RPMI8226 (cell line): ENCODE measurements around the gene NRG3.

Experiments
- DNase-seq: peaks from one replicate; pipeline ENCODE4 v3.0.0-alpha.2; 2015

NRG3 gene

DNA sequence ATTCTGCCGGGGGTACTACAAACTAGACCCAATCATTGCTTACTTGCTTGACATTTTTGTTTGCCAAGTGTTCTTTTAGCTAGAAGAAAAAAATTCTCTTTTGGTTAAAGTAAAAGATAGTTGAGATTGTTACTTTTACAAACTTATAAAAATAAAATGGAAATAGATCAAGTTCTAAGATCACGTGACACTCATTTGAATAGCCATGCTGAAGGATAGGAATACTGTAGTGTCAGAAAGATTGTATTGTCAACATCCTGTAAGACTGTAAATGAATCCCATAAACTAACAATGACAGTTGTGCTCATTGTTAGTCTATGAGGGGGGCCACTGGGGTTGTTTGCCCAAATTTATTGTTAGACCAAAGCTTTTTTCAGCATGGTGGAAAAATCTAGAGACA lies 10.5 kb downstream of the NRG3 start:
- DNase-seq, result no peak

DNA sequence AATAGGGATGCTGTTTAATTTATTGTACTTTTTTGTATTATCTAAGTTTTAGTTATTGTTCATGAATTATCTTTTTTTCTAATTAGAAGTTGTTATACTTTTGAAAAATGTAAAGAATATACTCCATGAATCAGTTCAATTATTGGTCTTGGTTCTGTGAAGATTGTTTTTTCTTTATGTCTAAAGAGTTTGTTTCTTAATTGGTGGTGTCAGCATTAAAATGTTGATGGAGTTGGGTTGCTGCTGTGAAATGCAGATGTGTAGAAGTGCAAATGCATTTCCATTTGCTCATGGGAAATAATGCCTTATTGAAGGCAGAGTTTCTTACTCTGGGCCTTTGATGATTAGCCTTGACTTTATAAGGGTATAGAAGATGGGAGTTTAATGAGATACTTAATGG lies 11.9 kb downstream of the NRG3 start:
- no peak for DNase-seq

DNA sequence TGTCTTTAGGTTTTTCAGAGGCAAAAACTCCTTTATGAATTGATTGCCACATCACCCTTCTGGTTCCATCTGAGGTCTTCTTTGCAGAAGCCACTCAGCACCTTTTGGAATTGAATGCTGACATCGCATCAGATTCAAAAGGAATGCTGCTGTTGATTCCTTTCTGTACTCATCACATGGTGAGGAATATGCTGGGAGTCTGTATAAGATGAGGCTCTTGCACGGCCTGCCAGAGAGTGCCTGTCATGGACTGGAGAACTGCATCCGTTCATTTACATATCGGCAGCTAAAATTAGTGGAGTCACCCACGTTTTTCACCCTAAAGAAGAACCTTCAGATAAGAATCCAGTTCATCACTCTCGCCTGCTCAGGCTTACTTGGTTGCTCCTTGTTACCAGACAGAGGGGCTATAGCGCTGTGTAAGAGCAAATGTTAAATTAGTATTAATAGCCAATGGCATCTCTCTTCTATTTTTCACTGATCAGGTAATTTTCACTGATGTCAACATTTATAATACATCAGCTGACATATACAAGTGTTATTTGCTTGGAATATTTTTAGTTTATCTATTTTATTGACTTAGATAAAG lies 14.3 kb downstream of the NRG3 start:
- no peak for DNase-seq

DNA sequence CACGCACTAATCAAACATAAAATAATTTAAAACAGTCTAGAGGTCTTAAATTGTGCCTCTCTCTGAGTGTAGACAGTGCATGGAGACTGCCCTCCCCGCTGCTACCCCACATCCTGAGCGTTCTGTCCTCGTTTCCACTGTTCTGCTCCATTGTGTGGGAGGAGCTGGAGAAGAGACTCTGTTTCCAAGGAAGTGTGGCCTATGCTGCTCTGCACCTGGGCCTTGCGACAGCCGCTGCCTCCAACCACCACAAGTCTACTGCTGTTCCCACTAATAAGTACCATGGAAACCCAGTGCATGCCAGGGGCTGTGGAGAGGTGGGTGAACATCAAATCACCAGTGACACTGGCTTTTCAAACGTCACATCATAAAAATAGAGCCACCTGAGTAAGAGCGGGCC lies 19.6 kb downstream of the NRG3 start:
- no peak for DNase-seq

DNA sequence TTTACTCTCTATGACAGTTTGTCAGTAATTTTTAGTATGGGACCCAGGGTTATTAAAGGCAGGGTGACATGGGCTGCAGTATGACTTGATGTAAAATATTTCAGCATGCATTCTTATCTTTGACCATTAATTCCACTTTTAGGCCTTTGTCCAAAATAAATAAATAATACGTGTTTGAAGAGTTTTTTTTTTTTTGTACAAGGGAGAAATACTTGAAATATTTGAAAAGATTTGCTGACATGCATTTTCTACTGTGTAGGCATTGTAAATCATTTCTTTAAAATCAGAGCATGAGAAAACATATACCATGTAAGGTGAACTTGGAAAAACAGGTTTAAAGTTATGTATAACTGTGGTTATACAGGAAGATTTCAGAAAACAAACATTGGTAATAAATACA lies 23.5 kb downstream of the NRG3 start:
- no peak for DNase-seq

DNA sequence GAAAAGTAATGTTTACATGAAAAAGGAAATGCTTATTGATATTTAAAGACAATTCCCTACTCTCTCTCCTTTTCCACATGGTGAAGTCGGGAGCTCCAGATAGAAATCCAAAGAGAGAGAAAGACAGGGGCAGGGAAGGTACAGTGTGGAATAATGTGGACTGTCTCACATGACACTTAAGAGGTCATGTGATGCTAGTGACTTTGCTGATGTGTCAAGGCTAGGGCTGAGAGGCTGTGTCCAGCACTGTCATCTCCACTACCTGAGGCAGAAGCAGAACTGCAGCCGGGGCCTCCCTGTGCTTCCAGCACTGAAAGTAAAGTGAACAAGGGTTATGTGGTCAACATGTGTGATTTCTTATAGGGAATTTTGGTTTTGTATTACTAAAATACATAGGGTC lies 26.0 kb downstream of the NRG3 start:
- DNase-seq, result no peak

DNA sequence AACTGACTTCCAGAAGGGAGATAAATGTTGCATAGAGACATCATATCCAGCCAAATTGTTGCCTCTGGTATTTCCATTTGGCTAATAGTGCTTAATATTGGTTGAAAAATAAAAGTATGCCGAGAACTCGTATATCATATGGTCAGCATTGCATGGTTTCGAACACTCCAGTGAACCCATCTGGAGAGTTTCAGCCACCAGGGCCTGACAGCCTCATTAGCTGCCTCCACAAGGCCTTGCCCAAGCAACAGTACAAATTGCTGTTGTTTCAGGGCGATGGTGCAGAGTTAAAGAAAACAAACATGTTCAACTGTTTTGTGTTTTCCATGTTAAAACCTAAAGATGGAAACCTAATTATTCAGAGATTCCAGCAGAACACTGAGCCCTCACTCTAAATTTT lies 28.5 kb downstream of the NRG3 start:
- no peak for DNase-seq

DNA sequence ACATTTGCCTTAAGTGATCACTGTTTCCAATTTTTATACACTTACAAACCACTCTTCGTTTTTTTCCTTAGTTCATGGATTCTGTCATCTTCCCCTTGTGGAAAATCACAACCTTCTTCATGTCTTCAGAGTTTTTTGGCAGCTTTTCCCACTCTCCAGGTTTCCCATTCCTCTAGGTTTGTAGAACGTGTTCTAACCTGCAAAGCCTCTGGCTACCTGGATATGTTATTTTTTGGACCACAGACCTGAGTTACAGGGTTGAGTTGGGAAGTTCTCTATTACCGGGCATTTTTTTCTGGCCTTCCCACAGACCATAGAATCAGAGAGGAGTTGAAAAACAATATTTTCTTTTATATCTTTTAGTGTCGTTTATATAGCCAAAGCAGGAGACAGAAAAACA lies 30.2 kb downstream of the NRG3 start:
- DNase-seq, result no peak

DNA sequence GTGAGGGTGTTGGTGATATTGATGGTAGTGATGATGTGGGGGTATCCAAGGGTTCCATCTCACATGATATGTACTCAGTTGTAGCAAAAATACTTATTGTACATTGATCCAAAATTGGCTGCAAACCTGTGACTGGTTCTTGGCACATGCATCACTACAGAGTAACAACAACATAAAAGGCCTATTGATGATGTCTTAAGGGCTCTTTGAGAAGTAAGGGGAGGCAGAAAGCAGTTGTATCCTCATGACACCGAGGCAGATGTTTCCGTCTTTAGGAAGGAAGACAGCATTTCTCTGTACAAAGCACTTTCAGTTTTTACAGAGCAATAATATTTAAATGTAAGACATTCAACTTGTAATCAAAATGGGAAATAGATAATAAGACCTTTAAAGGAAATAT lies 34.5 kb downstream of the NRG3 start:
- no peak for DNase-seq

DNA sequence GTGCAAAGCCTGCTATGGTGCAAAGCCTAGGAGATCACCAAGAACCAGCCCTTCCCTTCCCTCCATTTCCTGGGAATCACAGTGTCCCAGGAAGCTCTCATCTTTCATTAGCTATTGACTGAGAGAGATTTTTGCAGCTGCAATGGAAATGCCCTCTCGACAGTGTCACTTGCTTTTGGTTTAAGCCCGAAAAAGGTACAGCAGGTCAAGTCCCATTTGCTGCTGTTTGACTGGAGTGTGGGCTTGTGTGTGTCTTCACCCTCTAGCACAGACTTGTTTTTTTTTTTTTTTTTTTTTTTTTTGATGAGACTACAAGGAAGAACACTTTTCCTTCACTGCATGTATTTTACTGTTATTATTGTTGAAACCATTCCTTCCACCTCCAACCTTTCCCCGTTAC lies 36.3 kb downstream of the NRG3 start:
- no peak for DNase-seq

DNA sequence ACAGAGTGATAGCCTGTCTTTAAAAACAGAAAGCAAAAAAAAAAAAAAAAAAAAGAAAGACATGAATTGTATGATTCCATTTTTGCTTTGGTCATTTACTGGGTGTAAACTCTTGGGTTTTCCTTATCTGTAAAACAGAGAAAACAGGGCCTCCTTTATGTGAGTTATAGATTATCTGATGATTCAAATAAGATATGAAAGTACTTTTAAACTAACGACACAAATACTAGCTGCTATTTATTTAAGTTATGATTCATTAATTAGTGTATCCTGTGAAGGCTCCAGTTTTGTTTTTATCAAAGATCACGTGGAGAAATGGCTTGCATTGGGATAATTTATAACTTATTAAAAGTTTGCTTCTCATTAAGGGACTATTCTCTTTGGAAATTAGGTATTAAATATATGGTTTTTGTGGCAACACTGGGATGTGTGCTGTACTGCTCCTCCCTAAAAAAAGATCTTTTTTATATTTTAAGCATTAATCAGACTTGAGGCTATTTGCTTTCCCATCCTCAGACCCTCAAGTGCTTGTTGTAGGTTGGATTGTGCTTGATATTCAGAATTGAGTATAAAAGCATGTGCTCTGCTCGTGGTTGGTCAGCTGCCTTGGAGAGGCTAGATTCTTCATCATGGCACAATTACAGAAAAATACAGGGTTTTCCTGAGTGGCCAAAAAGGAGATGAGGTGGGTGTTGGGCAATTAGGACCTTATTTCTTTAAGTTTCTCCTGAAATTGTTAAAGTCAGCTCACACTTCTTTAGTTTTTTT lies 39.9 kb downstream of the NRG3 start:
- no peak for DNase-seq

DNA sequence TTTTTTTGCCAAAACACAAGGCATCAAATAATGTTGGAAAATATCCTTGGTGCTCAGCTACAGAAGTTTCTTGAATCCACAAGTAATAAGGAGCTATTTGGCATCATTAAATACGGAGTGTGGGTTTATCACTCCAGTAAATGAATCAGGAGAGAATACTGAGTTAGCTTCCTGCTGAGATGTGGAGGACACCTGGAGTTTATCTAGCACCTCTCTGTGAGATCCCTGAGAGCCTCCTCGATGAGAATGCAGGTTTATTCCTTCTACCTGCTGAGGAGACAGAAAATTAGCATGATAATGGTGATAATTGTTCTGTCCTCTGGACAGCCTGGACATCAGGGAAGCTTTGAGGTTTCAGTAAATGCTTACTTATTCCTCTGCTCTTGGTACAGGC lies 40.5 kb downstream of the NRG3 start:
- DNase-seq, result no peak

DNA sequence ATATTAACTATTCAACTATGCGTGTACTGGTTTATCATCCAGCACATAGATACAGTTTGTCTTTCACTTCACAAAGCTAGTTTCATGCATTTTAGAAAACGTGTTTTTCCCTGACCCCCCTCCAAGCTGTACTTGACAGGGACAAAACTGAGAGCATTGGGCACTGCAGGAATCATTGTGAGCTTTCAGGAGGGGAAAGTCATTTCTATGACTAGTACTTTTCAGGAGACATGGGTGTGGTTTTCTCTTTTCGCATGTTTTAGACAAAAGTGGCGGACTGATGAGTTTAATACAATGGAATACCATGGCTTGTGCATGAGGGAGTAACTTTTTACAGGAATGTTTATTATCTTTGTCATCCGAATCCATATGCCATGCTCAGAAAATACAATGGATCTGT lies 42.7 kb downstream of the NRG3 start:
- DNase-seq, result no peak

DNA sequence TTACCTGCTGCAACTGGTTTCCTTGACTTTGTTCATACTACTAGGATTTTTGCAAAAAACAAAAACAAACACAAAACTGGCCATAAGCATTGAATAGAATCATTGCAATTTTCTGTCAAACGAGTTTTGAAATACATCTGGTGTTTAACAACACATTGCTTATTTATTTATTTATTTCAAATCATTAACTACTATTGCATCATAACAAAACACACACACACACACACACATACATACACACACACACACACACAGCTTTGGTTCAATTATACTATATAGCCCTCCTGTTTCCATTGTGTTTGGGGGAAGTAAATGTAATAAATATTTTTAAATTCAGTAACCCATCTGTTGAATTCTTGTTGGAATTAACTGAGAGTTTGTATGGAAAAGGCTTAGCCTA lies 43.8 kb downstream of the NRG3 start:
- no peak for DNase-seq

DNA sequence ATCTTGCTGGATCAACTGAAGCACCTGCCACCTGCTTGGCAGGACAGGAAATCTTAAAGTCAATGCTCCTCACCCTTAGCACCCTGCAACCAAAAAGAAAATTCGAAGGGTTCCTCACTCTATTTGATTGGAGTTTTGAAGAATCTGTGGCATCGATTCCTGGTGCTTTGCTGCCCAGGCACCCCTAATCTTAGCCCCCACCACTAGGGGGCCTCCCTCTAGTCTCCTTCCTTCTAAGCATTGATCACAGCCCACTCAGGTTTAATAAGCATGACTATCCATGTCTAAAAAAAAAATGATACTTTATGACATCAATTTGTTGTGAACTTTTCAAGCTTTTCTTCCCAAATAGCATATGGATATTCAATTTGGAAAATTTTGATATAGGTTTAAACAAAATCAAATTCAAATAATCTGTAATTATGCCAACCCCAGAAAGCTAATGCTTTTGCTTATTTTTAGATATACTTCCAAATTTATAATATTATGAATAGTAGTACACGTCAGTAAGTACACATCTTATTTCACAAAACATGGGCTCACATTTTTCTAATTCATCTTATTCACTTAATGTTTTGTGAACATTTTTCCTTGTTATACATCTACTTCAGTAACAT lies 45.3 kb downstream of the NRG3 start:
- peak; percentile 19 for DNase-seq

DNA sequence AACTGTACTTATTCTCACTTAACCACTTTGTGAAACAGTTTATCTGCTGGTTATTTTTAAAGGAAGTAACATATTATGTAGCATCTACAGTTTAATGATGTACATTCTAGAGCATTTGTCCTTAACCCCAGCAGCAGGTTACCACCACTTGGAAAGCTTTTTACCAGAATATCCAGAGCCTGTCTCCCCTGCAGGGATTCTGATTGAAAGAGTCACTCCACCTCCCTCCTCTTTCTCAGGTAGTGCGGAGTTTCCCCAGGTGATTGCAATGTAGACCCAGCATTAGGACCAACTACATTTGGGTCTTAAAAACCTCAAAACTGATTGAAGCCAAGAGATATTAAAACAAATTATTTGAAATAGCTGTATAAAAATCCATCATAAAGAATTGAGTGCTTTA lies 53.1 kb downstream of the NRG3 start:
- no peak for DNase-seq

DNA sequence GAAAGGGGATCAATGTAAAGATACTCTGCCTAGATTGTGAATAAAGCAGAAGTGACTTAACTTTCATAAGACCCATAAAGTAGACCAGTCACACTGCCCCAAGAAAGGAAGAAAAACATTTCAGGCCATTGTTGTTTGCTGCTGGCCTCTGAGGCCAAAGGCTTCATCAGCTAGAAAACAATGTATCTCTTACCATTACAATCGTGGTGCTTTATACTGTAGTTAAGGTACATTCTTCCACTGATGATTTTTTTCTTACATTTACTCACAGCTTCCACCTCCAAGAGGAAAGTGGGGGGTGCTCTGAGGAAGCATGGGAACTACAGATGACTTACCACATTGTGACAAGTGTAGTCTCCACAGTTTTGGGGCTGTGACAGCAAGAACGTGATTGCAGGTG lies 68.6 kb downstream of the NRG3 start:
- no peak for DNase-seq

DNA sequence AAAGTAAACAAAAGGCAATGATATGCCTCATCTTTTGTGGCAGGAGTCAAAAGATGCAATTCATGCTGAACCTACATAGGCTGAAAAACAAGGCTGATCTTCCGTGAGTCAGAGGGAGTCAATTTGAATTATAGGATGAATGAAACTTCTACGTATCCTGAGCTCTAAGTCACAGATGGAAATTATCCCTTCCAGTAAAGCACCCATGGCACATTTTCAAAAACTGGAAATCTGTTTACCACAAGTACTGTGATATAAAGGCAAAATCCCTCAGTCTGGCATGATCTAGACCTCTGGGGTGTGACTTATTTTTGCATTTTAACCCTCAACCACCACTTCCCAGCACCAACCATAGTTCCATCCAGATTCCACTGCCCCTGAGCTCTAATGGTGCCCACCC lies 69.6 kb downstream of the NRG3 start:
- DNase-seq, result no peak

DNA sequence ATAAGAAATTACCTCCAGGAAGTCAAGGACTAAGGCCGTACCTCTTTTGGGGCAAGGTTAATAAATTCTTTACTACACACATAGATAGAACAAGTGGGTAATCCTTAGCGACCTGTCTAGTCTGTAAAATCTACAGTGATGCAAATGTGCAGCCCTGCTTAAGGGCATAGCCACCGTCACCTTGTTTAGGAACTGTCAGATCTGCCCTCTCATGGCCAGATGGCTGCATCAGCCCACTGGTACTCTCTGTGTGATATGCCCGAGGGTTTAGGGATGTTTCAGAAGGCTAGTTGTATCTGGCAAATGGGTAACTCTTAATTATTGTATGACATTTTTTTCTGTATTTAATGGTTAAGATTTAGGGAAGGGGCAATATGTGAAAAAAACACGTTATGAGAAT lies 74.3 kb downstream of the NRG3 start:
- DNase-seq, result no peak

DNA sequence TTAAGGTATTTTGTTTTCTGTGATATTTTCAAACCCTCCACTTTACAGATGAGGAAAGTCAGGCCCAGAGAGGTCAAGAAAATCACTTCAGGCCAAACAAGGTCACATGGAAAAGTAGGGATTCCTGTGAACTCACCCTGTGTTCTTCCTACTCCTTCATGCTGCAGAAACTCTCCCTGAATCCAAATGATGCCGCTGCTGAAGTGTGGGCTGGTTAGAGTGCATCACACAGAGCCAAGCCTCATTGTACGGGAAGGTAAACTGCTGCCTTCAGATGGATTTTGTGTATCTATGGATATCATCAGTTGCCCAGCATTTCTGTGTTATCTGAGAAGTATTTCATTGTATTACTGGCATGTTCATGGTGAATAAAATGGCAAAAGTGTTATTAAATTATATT lies 75.4 kb downstream of the NRG3 start:
- DNase-seq, result no peak

DNA sequence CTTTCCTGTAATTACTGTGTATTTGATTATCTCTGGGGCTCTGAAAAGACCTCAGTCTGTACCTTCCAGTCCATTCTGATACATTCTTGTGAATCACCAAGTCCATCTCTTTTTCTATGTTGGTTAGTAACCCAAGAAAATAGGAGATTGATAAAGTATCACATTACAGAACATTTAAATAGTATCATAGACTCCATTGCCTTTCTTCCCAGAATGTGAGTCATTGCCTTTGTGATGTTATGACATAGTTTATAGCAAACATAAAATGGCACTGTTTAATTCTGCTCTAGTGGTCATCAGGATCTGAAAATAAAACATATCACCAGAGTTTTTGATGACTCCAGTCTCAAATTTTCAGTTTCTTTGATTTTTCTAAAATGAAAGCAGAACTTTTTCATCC lies 78.4 kb downstream of the NRG3 start:
- no peak for DNase-seq

DNA sequence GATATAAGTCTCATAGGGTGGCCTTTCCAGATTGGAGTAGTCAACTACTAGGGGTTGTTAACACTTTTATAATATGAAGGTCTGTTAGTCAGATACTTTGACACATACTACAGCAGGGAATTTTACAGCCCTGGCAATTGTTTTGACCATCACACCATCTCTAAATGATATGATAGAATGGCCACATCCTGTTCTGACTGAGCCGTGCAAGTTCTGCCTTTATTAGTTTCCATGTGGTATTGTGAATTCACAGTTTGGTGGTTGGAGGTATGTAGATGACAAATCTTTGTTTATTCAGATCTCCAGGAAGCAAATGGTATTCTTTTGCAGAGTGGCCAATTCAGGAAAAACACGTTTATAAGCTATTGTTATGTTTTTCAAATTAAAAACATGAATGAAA lies 83.0 kb downstream of the NRG3 start:
- DNase-seq, result no peak

DNA sequence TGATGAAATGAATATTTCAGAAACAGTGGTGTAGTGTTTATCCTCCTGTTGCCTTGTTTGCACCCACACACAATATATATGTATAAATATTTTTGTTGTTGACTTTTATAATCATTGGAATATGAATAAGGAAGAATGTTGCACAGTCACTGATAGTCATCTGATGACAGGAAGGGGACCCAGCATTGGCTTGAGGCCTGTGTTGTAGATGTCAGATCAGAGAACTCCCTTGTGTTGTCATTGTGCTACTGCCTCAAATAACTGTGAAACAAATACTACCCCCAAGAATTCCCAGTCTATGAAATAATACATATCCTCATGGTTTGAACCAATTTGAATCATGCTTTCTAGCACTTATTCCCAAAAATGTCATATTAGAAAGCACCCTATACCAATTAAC lies 84.0 kb downstream of the NRG3 start:
- no peak for DNase-seq

DNA sequence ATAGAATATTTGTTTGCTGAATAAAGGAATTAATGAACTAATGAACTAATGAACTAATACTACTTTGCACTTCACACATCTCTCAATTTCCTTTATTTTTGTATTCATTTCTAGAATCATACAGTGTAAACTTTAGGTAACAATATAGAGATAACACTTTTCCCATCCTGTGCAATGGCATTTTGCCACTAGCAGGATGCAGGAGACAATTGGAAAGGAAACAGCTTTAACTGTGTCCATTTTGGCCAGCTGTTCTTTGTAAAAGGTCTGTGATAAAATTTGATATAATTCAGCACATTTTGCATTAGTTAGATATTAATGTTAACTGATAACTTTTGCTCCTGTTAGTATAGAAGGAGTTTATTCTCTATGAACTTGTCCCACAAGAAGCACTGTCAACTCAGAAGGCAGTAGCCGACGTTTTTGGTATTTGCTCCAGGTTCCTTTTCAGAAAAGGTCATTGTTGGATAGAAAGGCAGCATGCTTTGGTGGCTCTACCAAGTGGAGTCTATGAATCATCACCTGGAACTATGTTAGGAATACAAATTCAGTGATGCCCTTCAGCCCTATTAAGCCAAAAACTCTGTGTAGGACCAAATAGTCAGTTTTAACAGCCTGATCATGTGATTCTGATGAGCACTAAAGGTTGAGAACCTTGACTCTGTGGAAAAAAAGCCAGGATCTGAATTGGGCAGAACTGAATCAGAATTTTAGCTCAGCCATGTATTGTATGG lies 86.6 kb downstream of the NRG3 start:
- no peak for DNase-seq
